HG03571 (cell line): ENCODE measurements around the gene PTK7.
"Not testable (repeated sequence)": the region's sequence is repeated elsewhere in the genome, so short reads cannot be mapped to it uniquely, and the experiment has no call there.

ENCODE experiments used
- ATAC-seq: cut with Tn5 transposase; IDR thresholded peaks from one replicate; pipeline ENCODE4 v1.9.1; 2021; ENCODE audit not compliant: unreplicated experiment

Gene PTK7

GRCh38 chr6:43075670-43076463, at the start of gene PTK7:
TSS of gene PTK7 (plus strand) at chr6:43076314. CDS start at chr6:43076489, 175 bp downstream.
- ATAC-seq, result no peak

GRCh38 chr6:43026365-43026764, 49.7 kb upstream of the PTK7 start:
- no peak for ATAC-seq

DNA sequence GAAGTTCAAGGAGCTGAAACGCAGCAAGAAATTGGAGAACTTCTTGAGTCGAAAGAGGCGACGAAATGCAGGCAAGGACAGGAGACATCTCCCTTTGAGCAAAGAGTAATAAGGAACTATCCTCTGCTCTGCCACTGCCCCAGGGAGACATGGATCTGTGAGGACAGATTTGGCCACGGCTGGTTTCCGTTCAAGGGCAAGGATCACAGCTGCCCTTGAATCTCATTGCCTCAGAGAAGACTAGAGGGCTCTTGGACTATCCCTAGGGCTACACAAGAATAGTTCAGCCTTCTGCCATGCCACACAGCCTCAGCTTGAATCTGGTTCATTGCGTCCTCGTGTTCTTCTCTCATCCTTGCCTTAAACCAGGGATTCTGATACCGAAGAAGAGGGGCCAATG, 47.0 kb upstream of the PTK7 start:
- no peak for ATAC-seq

- ATAC-seq, result no peak
These were observed 43.8 kb upstream of the PTK7 start for GRCh38 chr6:43032326-43032725.

- no peak for ATAC-seq
These were observed 42.5 kb upstream of the PTK7 start for GRCh38 chr6:43033496-43034189.

GRCh38 chr6:43034190-43034525, 42.0 kb upstream of the PTK7 start:
- ATAC-seq, result no peak

- no peak for ATAC-seq
These were observed 40.5 kb upstream of the PTK7 start for GRCh38 chr6:43035495-43036194.

DNA sequence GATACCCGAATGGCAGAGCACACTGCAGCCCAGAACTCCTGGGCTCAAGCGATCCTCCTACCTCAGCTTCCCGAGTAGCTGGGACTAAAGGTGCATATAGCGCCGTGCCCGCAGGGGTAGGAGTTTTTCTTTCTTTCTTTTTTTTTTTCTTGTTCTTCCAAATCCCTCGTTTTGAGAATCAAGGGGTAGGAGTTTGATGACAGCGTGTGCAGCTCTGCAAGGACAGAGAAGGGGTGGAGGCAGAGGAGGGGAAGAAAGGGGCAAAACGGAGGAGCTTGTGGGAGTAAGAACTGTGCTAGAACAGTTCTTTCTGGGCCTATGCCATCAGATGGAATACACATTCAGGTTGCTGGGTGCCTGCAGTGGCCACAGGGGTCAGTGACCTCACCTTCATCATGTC, 39.4 kb upstream of the PTK7 start:
- no peak for ATAC-seq

DNA sequence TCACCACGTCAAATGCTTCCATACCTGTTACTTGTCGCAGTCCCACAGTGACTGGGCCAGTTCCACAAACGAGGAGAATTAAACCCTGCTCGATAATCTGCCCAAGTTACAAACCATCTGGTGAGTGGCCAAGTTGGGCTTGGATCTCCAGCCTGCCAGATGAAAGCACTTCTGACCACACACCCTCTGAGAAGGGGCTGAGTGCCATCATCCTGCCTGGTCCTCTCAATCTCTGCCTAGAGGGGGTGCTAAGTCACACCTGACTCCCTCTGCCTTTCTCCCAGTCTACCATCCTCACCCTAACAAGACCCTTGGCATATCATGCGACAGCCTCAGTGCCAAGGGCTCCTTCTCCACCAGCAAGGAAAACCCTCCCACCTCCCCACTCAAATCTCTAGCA, 38.9 kb upstream of the PTK7 start:
- ATAC-seq, result no peak

- no peak for ATAC-seq
These were observed 38.4 kb upstream of the PTK7 start for GRCh38 chr6:43037706-43038105.

- no peak for ATAC-seq
These were observed 37.4 kb upstream of the PTK7 start for GRCh38 chr6:43038727-43039126.

- ATAC-seq, result no peak
These were observed 35.4 kb upstream of the PTK7 start for GRCh38 chr6:43040542-43041257.

DNA sequence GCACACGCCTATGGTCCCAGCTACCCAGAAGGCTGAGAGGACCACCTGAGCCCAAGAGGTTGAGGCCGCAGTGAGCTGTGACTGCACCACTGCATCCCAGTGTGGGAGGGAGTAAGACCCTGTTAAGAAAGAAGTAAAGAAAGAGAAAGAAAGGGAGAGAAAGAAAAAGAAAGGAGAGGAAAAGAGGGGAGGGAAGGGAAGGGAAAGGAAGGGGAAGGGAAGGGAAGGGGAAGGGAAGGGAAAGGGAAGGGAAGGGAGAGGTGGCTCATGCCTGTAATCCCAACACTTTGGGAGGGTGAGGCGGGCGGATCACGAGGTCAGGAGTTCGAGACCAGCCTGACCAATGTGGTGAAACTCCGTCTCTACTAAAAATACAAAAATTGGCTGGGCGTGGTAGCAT, 34.6 kb upstream of the PTK7 start:
- not testable (repeated sequence) for ATAC-seq

GRCh38 chr6:43043310-43043709, 32.8 kb upstream of the PTK7 start:
- ATAC-seq, result no peak

- ATAC-seq, result no peak
These were observed 30.7 kb upstream of the PTK7 start for GRCh38 chr6:43045371-43045930.

DNA sequence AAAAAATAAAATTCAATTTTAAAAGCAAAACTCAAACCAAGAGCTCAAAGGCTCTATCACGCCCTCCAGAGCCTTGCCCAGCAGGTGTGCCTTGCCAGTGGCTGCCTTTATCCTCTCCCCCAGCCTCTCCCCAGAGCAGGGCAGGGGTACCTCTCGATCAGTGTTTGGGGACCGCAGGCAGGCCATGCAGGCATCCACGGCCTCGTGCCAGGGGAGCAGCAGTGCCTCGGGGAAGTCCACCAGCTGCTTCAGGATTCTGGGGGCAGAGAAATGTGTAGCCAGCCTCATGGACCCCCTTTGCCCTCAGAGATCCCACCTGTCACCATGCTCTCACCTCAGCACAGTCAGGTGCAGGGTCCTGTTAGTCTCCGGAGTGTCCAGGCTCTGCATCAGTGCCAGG, 28.1 kb upstream of the PTK7 start:
- ATAC-seq, result no peak

DNA sequence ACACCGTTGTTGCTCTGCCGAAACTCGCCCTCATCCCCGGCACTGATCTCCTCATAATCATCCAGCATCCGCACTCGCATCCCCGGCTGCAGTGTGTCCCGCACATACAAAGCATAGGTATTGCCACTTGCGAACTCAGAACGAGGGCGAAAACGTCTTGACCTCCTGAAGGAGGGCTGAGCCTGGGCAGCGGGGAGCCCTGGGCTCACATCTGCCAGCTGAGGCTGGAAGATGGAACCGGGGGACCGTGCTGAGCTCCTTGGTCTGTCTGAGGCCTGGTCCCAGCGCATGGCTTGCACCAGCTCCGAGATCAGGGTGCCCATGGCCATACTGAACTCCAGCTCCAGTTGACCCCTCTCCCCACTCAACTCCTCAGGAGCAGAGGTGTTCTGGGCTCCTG, 25.1 kb upstream of the PTK7 start:
- no peak for ATAC-seq

- no peak for ATAC-seq
These were observed 23.8 kb upstream of the PTK7 start for GRCh38 chr6:43052225-43052841.

DNA sequence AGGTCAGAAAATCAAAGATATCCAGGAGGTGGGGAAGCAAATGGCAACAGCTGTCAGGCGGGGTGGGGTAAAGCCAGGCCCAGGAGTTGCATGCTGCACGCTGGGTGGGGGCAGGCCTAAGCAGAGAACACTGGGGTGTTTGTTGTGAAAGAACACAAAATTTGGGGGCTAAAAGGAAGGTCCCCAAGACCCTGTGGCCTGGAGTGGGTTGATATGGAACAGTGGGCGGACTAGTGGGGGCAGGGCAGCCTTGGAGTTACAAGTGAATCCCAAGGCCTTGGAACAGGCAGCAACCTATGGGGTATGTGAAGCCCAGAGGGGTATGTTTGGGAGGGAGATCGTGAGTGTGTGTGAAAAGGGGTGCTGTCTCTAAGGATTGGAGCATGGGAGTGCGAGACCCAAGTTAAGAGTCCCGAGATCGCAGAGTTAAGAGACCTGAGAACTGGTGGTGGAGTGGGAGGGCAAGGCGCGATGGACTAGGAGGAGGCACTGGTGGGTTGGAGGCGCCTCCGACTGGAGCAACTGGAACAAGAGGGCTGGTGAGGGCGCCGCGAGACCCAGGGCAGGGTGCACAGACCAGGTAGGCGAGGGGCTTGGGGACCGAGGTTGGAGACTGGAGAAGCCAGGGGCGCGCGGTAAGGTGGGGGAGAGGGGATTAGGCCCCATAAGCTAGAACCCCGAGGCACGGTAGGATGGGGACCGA, 23.1 kb upstream of the PTK7 start:
- no peak for ATAC-seq
